ENCODE measurements around the gene PCDHGA11. TPM values are rescaled to one million over a fixed set of nuclear protein-coding genes. Genes with fewer than 3 reads are reported as not detected.
"Not testable (repeated sequence)": the region's sequence is repeated elsewhere in the genome, so short reads cannot be mapped to it uniquely, and the experiment has no call there.

PCDHGA11 gene
- polyA plus RNA-seq, 4 donors, result 4.6 to 5.6 (median 5.1) TPM

- not testable (repeated sequence) for DNase-seq (ENCODE audit: low read depth in 4 of 4, low spot score in 2 of 4)
These were observed 22.9 kb upstream of the PCDHGA11 start, which contains the start of gene PCDHGB5 for GRCh38 chr5:141397756-141398551. PCDHGB5 (plus strand) TSS chr5:141397947; CDS start chr5:141398128, 181 bp downstream.

GRCh38 chr5:141398608-141399007 is 22.2 kb upstream of the PCDHGA11 start:
- no peak for DNase-seq (ENCODE audit: low read depth in 4 of 4, low spot score in 2 of 4)

- DNase-seq (ENCODE audit: low read depth in 4 of 4, low spot score in 2 of 4), result no peak
These were observed 21.1 kb upstream of the PCDHGA11 start for GRCh38 chr5:141399555-141400258.

GRCh38 chr5:141402553-141403243 is 18.2 kb upstream of the PCDHGA11 start, which contains the start of gene PCDHGA9:
PCDHGA9 (plus strand) TSS chr5:141402778; CDS start chr5:141402953, 175 bp downstream.
- DNase-seq (ENCODE audit: low read depth in 4 of 4, low spot score in 2 of 4), result no peak

GRCh38 chr5:141403387-141403786 is 17.5 kb upstream of the PCDHGA11 start:
- DNase-seq (ENCODE audit: low read depth in 4 of 4, low spot score in 2 of 4), result no peak

GRCh38 chr5:141407790-141408505 is 12.9 kb upstream of the PCDHGA11 start, which contains the start of gene PCDHGB6:
PCDHGB6 (plus strand) TSS chr5:141408021; CDS start chr5:141408203, 182 bp downstream.
- not testable (repeated sequence) for DNase-seq (ENCODE audit: low read depth in 4 of 4, low spot score in 2 of 4)

GRCh38 chr5:141409598-141410306 is 11.1 kb upstream of the PCDHGA11 start:
- DNase-seq (ENCODE audit: low read depth in 4 of 4, low spot score in 2 of 4), result no peak

- DNase-seq (ENCODE audit: low read depth in 4 of 4, low spot score in 2 of 4), result no peak
These were observed 9.3 kb upstream of the PCDHGA11 start for GRCh38 chr5:141411575-141411974.

- no peak for DNase-seq (ENCODE audit: low read depth in 4 of 4, low spot score in 2 of 4)
These were observed 7.9 kb upstream of the PCDHGA11 start, which contains the start of gene PCDHGA10 for GRCh38 chr5:141412854-141413539. PCDHGA10 (plus strand) TSS chr5:141412987; CDS start chr5:141413176, 189 bp downstream.

GRCh38 chr5:141413540-141414069 is 7.2 kb upstream of the PCDHGA11 start:
- no peak for DNase-seq (ENCODE audit: low read depth in 4 of 4, low spot score in 2 of 4)

GRCh38 chr5:141414548-141415274 is 6.1 kb upstream of the PCDHGA11 start:
- DNase-seq (ENCODE audit: low read depth in 4 of 4, low spot score in 2 of 4), result not testable (repeated sequence)

GRCh38 chr5:141415275-141415618 is 5.6 kb upstream of the PCDHGA11 start:
- not testable (repeated sequence) for DNase-seq (ENCODE audit: low read depth in 4 of 4, low spot score in 2 of 4)

GRCh38 chr5:141417494-141418172 is 3.2 kb upstream of the PCDHGA11 start, which contains the start of gene PCDHGB7:
PCDHGB7 (plus strand) TSS chr5:141417677; CDS start chr5:141417860, 183 bp downstream.
- DNase-seq (ENCODE audit: low read depth in 4 of 4, low spot score in 2 of 4), result peak in 2 of 4 donors; percentile 29 to 43

- no peak for DNase-seq (ENCODE audit: low read depth in 4 of 4, low spot score in 2 of 4)
These were observed 1.6 kb upstream of the PCDHGA11 start for GRCh38 chr5:141419074-141419880.

GRCh38 chr5:141421489-141421855 is 621 bp downstream of the PCDHGA11 start:
- DNase-seq (ENCODE audit: low read depth in 4 of 4, low spot score in 2 of 4), result no peak

GRCh38 chr5:141422742-141423291 is 2.0 kb downstream of the PCDHGA11 start:
- no peak for DNase-seq (ENCODE audit: low read depth in 4 of 4, low spot score in 2 of 4)
